Measurements from ENCODE around the gene CHMP4B.

The CHMP4B gene

GRCh38 chr20:33781133-33781532 is 30.0 kb upstream of the CHMP4B start:
- DNase-seq (ENCODE audit: low spot score): no peak
- TF ChIP-seq CTCF (IDR thresholded peaks at IDR 0.05; ENCODE audit: borderline replicate concordance, control extremely low read depth, extremely low read depth, insufficient read depth, missing control alignments): no peak
- in situ Hi-C loops (cut with MboI; ENCODE audit: low sequenced_read_pairs, unreplicated experiment): no loop called here

- in situ Hi-C loops (cut with MboI; ENCODE audit: low sequenced_read_pairs, unreplicated experiment): no loop called here
- TF ChIP-seq CTCF (IDR thresholded peaks at IDR 0.05; ENCODE audit: borderline replicate concordance, control extremely low read depth, extremely low read depth, insufficient read depth, missing control alignments): no peak
- DNase-seq (ENCODE audit: low spot score): no peak
Observed at GRCh38 chr20:33781945-33782344, 29.2 kb upstream of the CHMP4B start.

- DNase-seq (ENCODE audit: low spot score): no peak
- in situ Hi-C loops (cut with MboI; ENCODE audit: low sequenced_read_pairs, unreplicated experiment): no loop called here
- TF ChIP-seq CTCF (IDR thresholded peaks at IDR 0.05; ENCODE audit: borderline replicate concordance, control extremely low read depth, extremely low read depth, insufficient read depth, missing control alignments): no peak
Observed at GRCh38 chr20:33783256-33783655, 27.9 kb upstream of the CHMP4B start.

- in situ Hi-C loops (cut with MboI; ENCODE audit: low sequenced_read_pairs, unreplicated experiment): no loop called here
- no peak for DNase-seq (ENCODE audit: low spot score)
- TF ChIP-seq CTCF (IDR thresholded peaks at IDR 0.05; ENCODE audit: borderline replicate concordance, control extremely low read depth, extremely low read depth, insufficient read depth, missing control alignments): no peak
Observed at GRCh38 chr20:33783818-33784217, 27.3 kb upstream of the CHMP4B start.

GRCh38 chr20:33784225-33784624 is 26.9 kb upstream of the CHMP4B start:
- in situ Hi-C loops (cut with MboI; ENCODE audit: low sequenced_read_pairs, unreplicated experiment): no loop called here
- no peak for DNase-seq (ENCODE audit: low spot score)
- TF ChIP-seq CTCF (IDR thresholded peaks at IDR 0.05; ENCODE audit: borderline replicate concordance, control extremely low read depth, extremely low read depth, insufficient read depth, missing control alignments): no peak

GRCh38 chr20:33785503-33785902 is 25.6 kb upstream of the CHMP4B start:
- no peak for TF ChIP-seq CTCF (IDR thresholded peaks at IDR 0.05; ENCODE audit: borderline replicate concordance, control extremely low read depth, extremely low read depth, insufficient read depth, missing control alignments)
- no peak for DNase-seq (ENCODE audit: low spot score)
- in situ Hi-C loops (cut with MboI; ENCODE audit: low sequenced_read_pairs, unreplicated experiment): no loop called here
